OCI-LY1 (cell line): ENCODE data around the gene CSDE1.

Experiments used
- H2AFZ ChIP-seq: fragments of 200-600 bp; sonication (generic), shearing (Covaris generic); 2 replicates; pipeline ENCODE4 v1.6.0; 2014; ENCODE audit warnings: antibody characterized with exemption, mild to moderate bottlenecking, low read length
- H3F3A ChIP-seq: fragments of 200-600 bp; sonication (generic), shearing (Covaris generic); 2 replicates; pipeline ENCODE4 v1.6.0; 2014; ENCODE audit warnings: mild to moderate bottlenecking, antibody characterized with exemption, low read length, moderate library complexity; ENCODE audit not compliant: insufficient read depth
- H3K27ac ChIP-seq: fragments of 200-600 bp; sonication (generic); 2 replicates; pipeline ENCODE4 v1.5.1; 2014; ENCODE audit warnings: low read length, mixed run types, mild to moderate bottlenecking, low read depth; ENCODE audit not compliant: poor library complexity, severe bottlenecking
- H3K27me3 ChIP-seq: fragments of 200-600 bp; sonication (generic); 2 replicates; pipeline ENCODE4 v1.6.0; 2014; ENCODE audit warnings: antibody characterized with exemption, mild to moderate bottlenecking, low read length, moderate library complexity; ENCODE audit not compliant: insufficient read depth
- H3K36me3 ChIP-seq: fragments of 200-600 bp; sonication (generic); 2 replicates; pipeline ENCODE4 v1.6.1; 2014; ENCODE audit warnings: mild to moderate bottlenecking, antibody characterized with exemption, low read length, moderate library complexity, mixed read lengths; ENCODE audit not compliant: insufficient read depth
- H3K4me1 ChIP-seq: fragments of 200-600 bp; sonication (generic); 2 replicates; pipeline ENCODE4 v1.5.1; 2014; ENCODE audit warnings: mild to moderate bottlenecking, low read length, moderate library complexity; ENCODE audit not compliant: insufficient read depth, severe bottlenecking
- H3K4me2 ChIP-seq: fragments of 200-600 bp; sonication (generic), shearing (Covaris generic); 2 replicates; pipeline ENCODE4 v1.6.1; 2014; ENCODE audit warnings: low read length
- H3K4me3 ChIP-seq: fragments of 200-600 bp; sonication (generic); 2 replicates; pipeline ENCODE4 v1.5.1; 2014; ENCODE audit warnings: low read length, low read depth, mild to moderate bottlenecking, mixed read lengths; ENCODE audit not compliant: poor library complexity, severe bottlenecking
- H3K79me2 ChIP-seq: fragments of 200-600 bp; shearing (Covaris generic); 2 replicates; pipeline ENCODE4 v1.6.1; 2016; ENCODE audit warnings: mixed run types, low read length, mixed read lengths; ENCODE audit not compliant: insufficient read depth
- H3K9ac ChIP-seq: fragments of 200-600 bp; sonication (generic), shearing (Covaris generic); 2 replicates; pipeline ENCODE4 v1.6.1; 2014; ENCODE audit warnings: mild to moderate bottlenecking, low read length, mixed read lengths
- H3K9me2 ChIP-seq: fragments of 200-600 bp; sonication (generic), shearing (Covaris generic); 2 replicates; pipeline ENCODE4 v1.6.1; 2014; ENCODE audit warnings: low read depth, mild to moderate bottlenecking, low read length, mixed read lengths
- H3K9me3 ChIP-seq: fragments of 200-600 bp; shearing (Covaris generic); 2 replicates; pipeline ENCODE4 v1.6.1; 2014; ENCODE audit warnings: low read length, mixed read lengths
- H4K20me1 ChIP-seq: fragments of 200-600 bp; sonication (generic), shearing (Covaris generic); 2 replicates; pipeline ENCODE4 v1.6.0; 2016; ENCODE audit warnings: mild to moderate bottlenecking, low read length; ENCODE audit not compliant: insufficient read depth
- CTCF ChIP-seq: fragments of 200-600 bp; sonication (generic), shearing (Covaris generic); IDR thresholded peaks from 2 replicates; pipeline ENCODE4 v1.5.1; 2017; ENCODE audit warnings: mild to moderate bottlenecking, antibody characterized with exemption, low read length, moderate library complexity, mixed read lengths
- EZH2 ChIP-seq: fragments of 200-600 bp; sonication (generic), shearing (Covaris generic); IDR thresholded peaks from 2 replicates; pipeline ENCODE4 v1.8.0; 2017; ENCODE audit warnings: borderline replicate concordance, mixed run types, mild to moderate bottlenecking, antibody characterized with exemption, low read length, moderate library complexity, mixed read lengths

Gene CSDE1

GRCh38 chr1:114716304-114717170 lies 41.2 kb downstream of the CSDE1 start, which contains the start of gene NRAS:
Gene NRAS (minus strand): TSS chr1:114716771. CDS start chr1:114716160, 611 bp downstream.
- Histone ChIP-seq H2AFZ (no peak within 1 kb of the TSS; the same call in 1 of the 2 replicates), H3K4me2 (peak within 1 kb of the TSS; percentile 99), H3K9ac (peak within 1 kb of the TSS; percentile 99), H3K79me2 (peaks cover 21% of the 10 kb centered on the region), H3K9me2 (no peaks in the 10 kb centered on the region), H3K27me3 (no peaks in the 10 kb centered on the region), H3K9me3 (no peaks in the 10 kb centered on the region), H3K36me3 (peaks cover 82% of the 10 kb centered on the region), H3K4me1 (peaks cover 22% of the 10 kb centered on the region), H4K20me1 (no peaks in the 10 kb centered on the region), H3K4me3 (peak within 1 kb of the TSS; percentile 100), H3F3A (peaks cover 12% of the 10 kb centered on the region), H3K27ac (peak within 1 kb of the TSS; percentile 71)
- TF ChIP-seq CTCF: no peak
- no peak for TF ChIP-seq EZH2

- Histone ChIP-seq H3K9me3 (no peaks in the 10 kb centered on the region), H3K79me2 (peaks cover 21% of the 10 kb centered on the region), H3K27ac (peak overlapping the region; percentile 71), H3K4me3 (peak overlapping the region; percentile 100), H3F3A (peaks cover 12% of the 10 kb centered on the region), H2AFZ (no peak overlapping the region), H3K9me2 (no peaks in the 10 kb centered on the region), H3K36me3 (peaks cover 82% of the 10 kb centered on the region), H3K27me3 (no peaks in the 10 kb centered on the region), H4K20me1 (no peaks in the 10 kb centered on the region), H3K9ac (peak overlapping the region; percentile 99), H3K4me2 (peak overlapping the region; percentile 99), H3K4me1 (peaks cover 22% of the 10 kb centered on the region)
- TF ChIP-seq CTCF (no peak), EZH2 (no peak)
Observed at GRCh38 chr1:114715952-114716303, 41.9 kb downstream of the CSDE1 start.

GRCh38 chr1:114712977-114713376 lies 44.8 kb downstream of the CSDE1 start:
- H3K36me3 ChIP-seq: peaks cover 77% of the 10 kb centered on the region

More at GRCh38 chr1:114712977-114713376, 44.8 kb downstream of the CSDE1 start:
- Histone ChIP-seq H3K4me2 (no peak overlapping the region), H3K9ac (no peak overlapping the region), H4K20me1 (no peaks in the 10 kb centered on the region), H3F3A (peaks cover 6% of the 10 kb centered on the region), H3K9me2 (no peaks in the 10 kb centered on the region), H3K79me2 (peaks cover 21% of the 10 kb centered on the region), H3K4me1 (peaks cover 22% of the 10 kb centered on the region), H3K27ac (no peak overlapping the region), H3K4me3 (no peak overlapping the region), H2AFZ (no peak overlapping the region), H3K9me3 (no peaks in the 10 kb centered on the region), H3K27me3 (no peaks in the 10 kb centered on the region)
- TF ChIP-seq CTCF: no peak
- TF ChIP-seq EZH2: no peak
